Keratinocyte (primary cell): ENCODE measurements around the gene NAA40. TPM values are rescaled to one million over a fixed set of nuclear protein-coding genes. Genes with fewer than 3 reads are reported as not detected.

Experiments used
- DNase-seq: peaks from one replicate; pipeline ENCODE4 v3.0.0-alpha.2; 2011; ENCODE audit warnings: low read depth, missing footprints, low spot score
- FAIRE-seq: peaks from 2 replicates; lab custom pipeline; 2011; peaks lifted over from hg19 to GRCh38; lab: Jason Lieb, UNC
- H2AFZ ChIP-seq: 2 replicates; pipeline ENCODE4 v1.6.0; 2012; ENCODE audit warnings: low read length, control low read depth, inconsistent platforms; ENCODE audit not compliant: control insufficient read depth
- H3K27ac ChIP-seq: 2 replicates; pipeline ENCODE4 v1.5.1; 2011; ENCODE audit warnings: low read length; ENCODE audit not compliant: control insufficient read depth, insufficient read depth
- H3K27me3 ChIP-seq: 3 replicates; pipeline ENCODE4 v1.6.0; 2011; ENCODE audit warnings: low read length; ENCODE audit not compliant: control insufficient read depth, insufficient read depth; ENCODE audit errors: extremely low read depth
- H3K36me3 ChIP-seq, 2 experiments: 2 replicates in 1 of 2; 3 replicates in 1 of 2; pipeline ENCODE4 v1.5.1; 2011; ENCODE audit warnings: low read length in 2 of 2, mild to moderate bottlenecking in 1 of 2; ENCODE audit not compliant: control insufficient read depth in 2 of 2, insufficient read depth in 2 of 2; ENCODE audit errors: extremely low read depth in 1 of 2
- H3K4me1 ChIP-seq: 3 replicates; pipeline ENCODE4 v1.5.1; 2011; ENCODE audit warnings: low read length; ENCODE audit not compliant: control insufficient read depth, insufficient read depth; ENCODE audit errors: extremely low read depth
- H3K4me2 ChIP-seq: 3 replicates; pipeline ENCODE4 v1.6.0; 2011; ENCODE audit warnings: low read depth, low read length; ENCODE audit not compliant: control insufficient read depth, insufficient read depth; ENCODE audit errors: extremely low read depth
- H3K4me3 ChIP-seq, 3 experiments: fragments of 200-600 bp in 1 of 3; sonication (generic) in 1 of 3; 2 replicates in 2 of 3; 3 replicates in 1 of 3; pipeline ENCODE4 v1.5.1; 2011 to 2016; ENCODE audit warnings: low read length in 3 of 3, mild to moderate bottlenecking in 3 of 3, control low read depth in 2 of 3, inconsistent platforms in 1 of 3, low read depth in 1 of 3, mixed read lengths in 1 of 3, mixed run types in 1 of 3, moderate library complexity in 1 of 3; ENCODE audit not compliant: control insufficient read depth in 2 of 3, insufficient read depth in 2 of 3; ENCODE audit errors: extremely low read depth in 1 of 3
- H3K79me2 ChIP-seq: 2 replicates; pipeline ENCODE4 v1.6.0; 2012; ENCODE audit warnings: low read length; ENCODE audit not compliant: control insufficient read depth, insufficient read depth
- H3K9ac ChIP-seq: 3 replicates; pipeline ENCODE4 v1.6.0; 2011; ENCODE audit warnings: low read length; ENCODE audit not compliant: control insufficient read depth, insufficient read depth; ENCODE audit errors: extremely low read depth
- H3K9me1 ChIP-seq: 3 replicates; pipeline ENCODE4 v1.6.0; 2011; ENCODE audit warnings: low read length; ENCODE audit not compliant: control insufficient read depth, insufficient read depth; ENCODE audit errors: extremely low read depth
- H3K9me3 ChIP-seq: 2 replicates; pipeline ENCODE4 v1.5.1; 2012; ENCODE audit warnings: low read depth, low read length; ENCODE audit not compliant: control insufficient read depth
- H4K20me1 ChIP-seq: 3 replicates; pipeline ENCODE4 v1.6.0; 2011; ENCODE audit warnings: low read length; ENCODE audit not compliant: control insufficient read depth, insufficient read depth; ENCODE audit errors: extremely low read depth
- CTCF ChIP-seq, 3 experiments: IDR thresholded peaks in 1 of 3; conservative IDR thresholded peaks in 1 of 3; optimal IDR thresholded peaks in 1 of 3; 2 replicates in 2 of 3; 3 replicates in 1 of 3; pipeline versions ENCODE3 to v1.5.1; 2011; ENCODE audit warnings: low read length in 3 of 3, mild to moderate bottlenecking in 3 of 3, moderate library complexity in 2 of 3, control low read depth in 1 of 3, inconsistent platforms in 1 of 3; ENCODE audit not compliant: insufficient read depth in 2 of 3; ENCODE audit errors: extremely low read depth in 1 of 3
- EZH2 ChIP-seq: IDR thresholded peaks from one replicate; pipeline ENCODE4 v1.6.1; 2012; ENCODE audit warnings: inconsistent platforms, mild to moderate bottlenecking, low read length, moderate library complexity
- dilution Hi-C: fragments of 300-500 bp; cut with MboI; formaldehyde crosslinking; loops from one replicate; pipeline ENCODE4 v1.7.0; 2020; ENCODE audit warnings: low sequenced_read_pairs; ENCODE audit not compliant: extremely low pct_ligation_motif_present
- polyA plus RNA-seq, 5 experiments: library from polyadenylated mRNA; depleted of rRNA in 3 of 5; stranded (reverse) in 3 of 5; stranded (forward) in 1 of 5; unstranded in 1 of 5; fragments of >200 nt; gene quantifications; 1 replicate in 1 of 5; 2 replicates in 3 of 5; 3 replicates in 1 of 5; pipeline versions ENCODE4 v1.2.1 to v1.2.3, GENCODE V29; 2011 to 2012; ENCODE audit warnings: missing spikeins in 2 of 5, low read depth in 1 of 5, low replicate concordance in 1 of 5

NAA40 gene
- polyA plus RNA-seq, 1 donor (not counting 4 experiments of a cell fraction or from before 2014, with no cell fraction given), result 13.5 TPM

- DNase-seq, result no peak
- dilution Hi-C loops, result no loop called here
- H3K4me3 ChIP-seq, result no peak overlapping the region
- no peak for TF ChIP-seq CTCF (optimal IDR thresholded peaks at IDR 0.05 in 1 of 3, IDR thresholded peaks at IDR 0.05 in 1 of 3, conservative IDR thresholded peaks at IDR 0.05 in 1 of 3; ENCODE audit: extremely low read depth in 1 of 3, insufficient read depth in 2 of 3, low read length in 3 of 3)
- TF ChIP-seq EZH2, result no peak
- H3K27ac ChIP-seq, result no peak overlapping the region
- H3K79me2 ChIP-seq, result peaks cover 50% of the 10 kb centered on the region
- peaks cover 0 to 2% of the 10 kb centered on the region in 2 experiments for H3K36me3 ChIP-seq
- no peaks in the 10 kb centered on the region for H3K27me3 ChIP-seq
- no peak for FAIRE-seq
- no peaks in the 10 kb centered on the region for H3K9me3 ChIP-seq
- no peaks in the 10 kb centered on the region for H4K20me1 ChIP-seq
- H3K4me1 ChIP-seq, result peaks cover 17% of the 10 kb centered on the region
- no peak overlapping the region for H3K4me2 ChIP-seq
- no peaks in the 10 kb centered on the region for H3K9me1 ChIP-seq
- no peak overlapping the region for H2AFZ ChIP-seq
- no peak overlapping the region for H3K9ac ChIP-seq
Measured at GRCh38 chr11:63940786-63941185, 2.0 kb downstream of the NAA40 start.

- no peak for FAIRE-seq
- no peaks in the 10 kb centered on the region for H4K20me1 ChIP-seq
- no peak overlapping the region for H3K4me3 ChIP-seq
- H3K9me3 ChIP-seq, result no peaks in the 10 kb centered on the region
- DNase-seq, result no peak
- H3K9ac ChIP-seq, result no peak overlapping the region
- H3K36me3 ChIP-seq, result peaks cover 6 to 12% of the 10 kb centered on the region in 2 experiments
- peaks cover 50% of the 10 kb centered on the region for H3K79me2 ChIP-seq
- H3K4me1 ChIP-seq, result peaks cover 17% of the 10 kb centered on the region
- H3K27me3 ChIP-seq, result no peaks in the 10 kb centered on the region
- H3K4me2 ChIP-seq, result no peak overlapping the region
- TF ChIP-seq CTCF (optimal IDR thresholded peaks at IDR 0.05 in 1 of 3, IDR thresholded peaks at IDR 0.05 in 1 of 3, conservative IDR thresholded peaks at IDR 0.05 in 1 of 3; ENCODE audit: extremely low read depth in 1 of 3, insufficient read depth in 2 of 3, low read length in 3 of 3) (no peak), EZH2 (no peak)
- no peak overlapping the region for H3K27ac ChIP-seq
- no peaks in the 10 kb centered on the region for H3K9me1 ChIP-seq
- dilution Hi-C loops, result no loop called here
- no peak overlapping the region for H2AFZ ChIP-seq
Measured at GRCh38 chr11:63941901-63942300, 3.1 kb downstream of the NAA40 start.
